Midbrain (tissue), 1 donor: ENCODE measurements around the gene TRPV2.
A peak's percentile ranks its signal among the peaks of the same experiment; 100 is the strongest.

Experiments
- DNase-seq: peaks from one replicate; lab custom pipeline; 2025; lab: John Stamatoyannopoulos, UW

The TRPV2 gene

DNA sequence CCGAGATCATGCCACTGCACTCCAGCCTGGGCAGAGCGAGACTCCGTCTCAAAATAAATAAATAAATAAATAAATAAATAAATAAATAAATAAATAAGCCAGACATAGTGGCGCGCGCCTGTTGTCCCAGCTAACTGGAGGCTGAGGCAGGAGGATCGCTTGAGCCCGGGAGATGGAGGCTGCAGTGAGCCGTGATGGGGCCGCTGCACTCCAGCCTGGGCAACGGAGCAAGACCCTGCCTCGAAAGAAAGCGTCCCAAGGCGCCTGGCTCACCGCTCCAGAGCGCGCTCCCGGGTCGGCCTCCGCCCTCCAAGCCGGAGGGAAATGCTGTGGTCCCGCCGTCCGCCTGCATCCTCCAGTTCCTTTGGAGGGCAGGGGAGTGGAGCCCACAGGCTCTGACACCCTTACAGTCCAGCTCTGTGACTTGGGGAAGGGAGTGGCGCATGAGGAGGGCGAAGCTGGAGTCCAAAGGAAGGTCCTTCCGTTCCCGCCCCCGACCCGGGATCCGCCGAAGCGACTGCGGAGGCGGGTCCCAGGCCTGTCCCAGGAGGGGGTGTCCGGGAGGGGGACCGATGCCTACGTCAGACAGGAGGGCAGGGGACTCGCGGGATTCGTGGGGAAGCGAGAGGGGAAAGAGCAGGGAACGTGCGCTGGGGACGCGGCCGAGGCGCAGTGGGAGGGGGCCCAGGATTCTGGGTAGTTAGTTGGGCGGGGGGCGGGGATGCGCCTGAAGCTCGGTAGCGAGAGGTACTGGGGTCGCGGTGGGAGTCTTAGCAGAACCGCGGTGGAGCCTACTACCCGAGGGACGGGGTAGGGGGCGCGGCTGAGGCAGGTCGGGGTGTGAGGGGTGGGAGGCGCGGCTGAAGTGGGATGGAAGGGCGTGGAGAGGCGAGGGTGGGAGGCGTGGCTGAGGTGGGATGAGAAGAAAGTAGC, 8.4 kb upstream of the TRPV2 start:
- DNase-seq = no peak

DNA sequence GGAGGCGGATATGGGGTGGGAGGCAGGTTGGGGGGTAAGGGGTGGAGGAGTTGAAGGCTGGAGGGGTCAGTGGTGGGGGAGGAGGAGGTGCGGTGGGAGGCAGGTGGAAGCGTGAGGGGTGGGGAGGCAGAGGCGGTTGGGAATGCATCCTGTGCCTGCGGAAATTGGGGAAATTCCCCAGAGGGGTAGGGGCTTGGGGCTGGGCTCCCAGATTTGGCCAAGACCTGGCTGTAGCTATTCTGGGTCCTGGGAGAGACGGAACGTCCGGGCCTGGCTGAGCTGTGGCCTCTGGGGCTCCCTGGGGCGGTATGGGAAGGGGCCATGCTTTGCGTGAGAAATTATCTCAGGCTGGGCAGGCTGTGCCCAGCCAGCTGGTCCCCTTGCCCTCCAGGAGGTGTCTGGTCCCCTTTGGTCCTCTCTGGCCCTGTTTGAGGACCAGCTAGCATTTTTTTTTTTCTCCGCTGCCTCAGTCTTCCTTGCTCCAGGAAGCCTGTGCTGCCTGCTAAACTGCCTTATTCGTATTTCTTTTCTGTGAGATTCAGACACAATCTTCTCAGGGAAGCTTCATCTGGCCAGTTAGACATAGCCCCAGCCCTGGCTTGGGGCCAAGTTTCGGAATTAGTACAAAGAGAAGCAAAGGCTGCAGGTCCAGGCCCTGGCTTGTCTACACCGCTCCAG, 7.3 kb upstream of the TRPV2 start:
- DNase-seq = peak; percentile 50

DNA sequence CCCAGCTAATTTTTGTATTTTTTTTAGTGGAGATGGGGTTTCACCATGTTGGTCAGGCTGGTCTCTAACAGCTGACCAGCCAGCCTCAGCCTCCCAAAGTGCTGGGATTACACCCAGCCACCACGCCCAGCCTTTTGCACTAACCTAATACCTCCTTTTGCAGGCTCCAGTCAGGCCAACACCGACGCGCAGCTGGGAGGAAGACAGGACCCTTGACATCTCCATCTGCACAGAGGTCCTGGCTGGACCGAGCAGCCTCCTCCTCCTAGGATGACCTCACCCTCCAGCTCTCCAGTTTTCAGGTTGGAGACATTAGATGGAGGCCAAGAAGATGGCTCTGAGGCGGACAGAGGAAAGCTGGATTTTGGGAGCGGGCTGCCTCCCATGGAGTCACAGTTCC, 2.0 kb downstream of the TRPV2 start:
- DNase-seq = no peak

DNA sequence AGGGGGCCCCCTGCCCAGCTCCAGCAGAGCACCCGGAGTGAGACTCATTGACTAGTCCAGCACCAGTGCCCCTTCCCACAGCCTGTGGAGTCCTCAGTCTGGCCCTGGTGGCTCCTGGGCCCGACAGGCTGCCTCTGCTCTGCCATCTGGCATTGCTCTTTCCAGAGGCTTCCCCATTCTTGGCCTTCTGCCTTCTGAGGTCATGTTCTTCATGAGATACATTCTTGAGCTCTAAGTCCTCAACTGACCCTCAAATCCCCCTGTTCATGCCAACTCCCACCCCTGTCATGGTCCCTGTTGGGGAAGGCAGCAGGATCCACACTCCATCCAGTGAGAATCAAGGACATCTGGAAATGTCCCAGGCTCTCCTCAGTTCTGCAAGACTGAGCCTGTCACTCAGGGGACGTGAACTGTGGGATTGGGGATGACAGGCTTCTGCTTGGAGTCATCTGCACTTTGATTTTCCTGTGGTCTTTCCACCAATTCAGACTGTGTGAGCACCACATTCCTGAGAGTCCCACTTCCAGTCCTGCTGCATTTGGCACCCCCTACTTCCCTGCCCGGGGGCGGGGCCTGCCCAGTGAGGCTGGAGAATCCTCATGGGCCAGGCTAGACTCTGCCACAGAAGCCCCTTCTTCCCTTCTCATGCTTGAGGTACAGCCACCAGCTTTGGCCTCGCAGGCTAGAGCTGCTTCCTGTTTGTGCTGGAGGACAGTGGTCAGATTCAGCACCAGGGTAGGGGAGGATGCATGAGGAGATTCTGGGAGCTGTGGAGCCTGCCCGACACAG, 2.7 kb downstream of the TRPV2 start:
- no peak for DNase-seq

- DNase-seq = no peak
Measured at GRCh38 chr17:16418685-16419068, 3.3 kb downstream of the TRPV2 start.

- DNase-seq = no peak
Measured at GRCh38 chr17:16419074-16419928, 3.9 kb downstream of the TRPV2 start.

GRCh38 chr17:16419929-16420271, 4.5 kb downstream of the TRPV2 start:
- no peak for DNase-seq

DNA sequence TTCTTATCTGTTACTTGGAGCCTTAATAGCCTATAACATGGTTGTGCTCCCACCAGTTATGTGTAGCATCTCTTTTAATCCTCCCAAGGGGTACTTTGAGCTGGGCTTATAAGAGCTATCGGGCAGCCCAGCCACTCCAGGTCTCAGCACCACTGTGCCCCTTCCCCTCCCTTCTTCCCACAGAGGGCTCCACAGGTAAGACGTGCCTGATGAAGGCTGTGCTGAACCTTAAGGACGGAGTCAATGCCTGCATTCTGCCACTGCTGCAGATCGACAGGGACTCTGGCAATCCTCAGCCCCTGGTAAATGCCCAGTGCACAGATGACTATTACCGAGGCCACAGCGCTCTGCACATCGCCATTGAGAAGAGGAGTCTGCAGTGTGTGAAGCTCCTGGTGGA, 7.0 kb downstream of the TRPV2 start:
- DNase-seq = no peak

DNA sequence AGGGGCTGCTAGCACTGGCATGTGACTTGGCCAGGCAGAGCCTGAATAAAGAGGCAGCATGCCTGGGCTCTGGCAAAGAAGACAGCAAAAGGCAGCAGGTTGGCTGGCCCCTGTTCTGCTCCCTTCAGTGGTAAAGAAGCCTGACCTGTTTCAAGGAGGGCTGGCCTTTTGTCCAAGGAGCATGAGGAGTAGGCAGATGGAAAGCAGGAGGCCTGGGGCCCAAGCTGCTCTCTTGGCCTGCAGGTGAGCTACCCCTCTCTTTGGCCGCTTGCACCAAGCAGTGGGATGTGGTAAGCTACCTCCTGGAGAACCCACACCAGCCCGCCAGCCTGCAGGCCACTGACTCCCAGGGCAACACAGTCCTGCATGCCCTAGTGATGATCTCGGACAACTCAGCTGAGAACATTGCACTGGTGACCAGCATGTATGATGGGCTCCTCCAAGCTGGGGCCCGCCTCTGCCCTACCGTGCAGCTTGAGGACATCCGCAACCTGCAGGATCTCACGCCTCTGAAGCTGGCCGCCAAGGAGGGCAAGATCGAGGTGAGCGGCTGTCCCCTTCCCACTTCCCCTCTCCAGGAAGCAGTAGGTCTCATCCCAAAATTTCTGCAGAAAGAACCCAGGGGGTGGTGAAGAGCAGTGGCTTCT, 8.0 kb downstream of the TRPV2 start:
- DNase-seq = no peak

DNA sequence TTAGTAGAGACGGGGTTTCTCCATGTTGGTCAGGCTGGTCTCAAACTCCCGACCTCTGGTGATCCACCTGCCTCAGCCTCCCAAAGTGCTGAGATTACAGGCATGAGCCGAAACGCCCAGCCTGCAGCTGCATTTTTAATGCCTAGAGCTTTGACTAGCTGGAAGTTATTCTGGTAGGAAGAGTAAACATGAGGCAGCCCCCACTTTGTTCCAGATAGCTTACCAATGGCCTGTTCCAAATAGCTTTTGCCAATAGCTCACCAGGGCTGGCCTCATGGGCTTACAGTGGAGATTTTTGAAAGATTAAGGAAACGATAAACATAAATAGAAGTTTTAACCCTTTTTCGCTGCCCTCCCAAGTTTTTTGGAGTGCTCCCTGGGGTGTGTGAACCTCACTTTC, 9.8 kb downstream of the TRPV2 start:
- DNase-seq = no peak

DNA sequence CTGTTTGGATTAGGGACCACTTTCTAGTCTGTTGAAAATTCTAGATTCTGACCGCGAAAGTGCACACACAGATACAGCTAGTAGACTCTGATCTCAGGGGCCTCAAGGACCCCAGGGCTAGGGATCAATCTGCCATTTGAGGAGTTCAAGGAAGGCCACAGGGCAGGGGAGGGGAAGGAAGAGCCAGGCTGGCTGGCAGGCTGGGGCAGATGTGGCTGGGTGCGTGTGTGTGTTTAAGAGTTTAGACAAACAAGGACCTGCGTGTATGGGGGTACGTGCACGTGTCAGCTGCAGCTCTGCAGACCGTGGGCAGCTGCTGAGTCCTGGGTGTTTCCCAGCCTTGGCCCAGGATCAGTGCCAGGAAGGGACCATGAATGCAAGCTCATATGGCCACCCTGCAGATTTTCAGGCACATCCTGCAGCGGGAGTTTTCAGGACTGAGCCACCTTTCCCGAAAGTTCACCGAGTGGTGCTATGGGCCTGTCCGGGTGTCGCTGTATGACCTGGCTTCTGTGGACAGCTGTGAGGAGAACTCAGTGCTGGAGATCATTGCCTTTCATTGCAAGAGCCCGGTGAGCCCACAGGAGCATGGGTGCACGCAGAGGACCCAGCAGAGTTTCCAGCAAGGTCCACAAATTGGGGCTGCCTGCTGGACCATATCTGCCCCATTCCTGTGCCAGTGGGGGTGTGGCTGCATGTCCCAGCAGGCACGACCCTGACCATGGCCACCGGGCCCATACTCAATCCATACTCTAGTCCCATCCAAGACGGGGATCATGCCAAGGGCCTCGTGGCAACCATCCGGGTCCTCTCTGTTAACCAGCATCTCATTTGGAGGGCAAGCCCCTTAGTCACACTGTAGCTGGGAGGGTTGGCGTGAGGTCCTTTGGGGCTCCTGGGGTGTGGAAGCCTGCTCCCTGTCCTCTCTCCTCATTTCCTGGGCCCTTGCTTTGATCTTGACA, 10.6 kb downstream of the TRPV2 start:
- no peak for DNase-seq

GRCh38 chr17:16427020-16427419, 11.6 kb downstream of the TRPV2 start:
- DNase-seq = no peak

DNA sequence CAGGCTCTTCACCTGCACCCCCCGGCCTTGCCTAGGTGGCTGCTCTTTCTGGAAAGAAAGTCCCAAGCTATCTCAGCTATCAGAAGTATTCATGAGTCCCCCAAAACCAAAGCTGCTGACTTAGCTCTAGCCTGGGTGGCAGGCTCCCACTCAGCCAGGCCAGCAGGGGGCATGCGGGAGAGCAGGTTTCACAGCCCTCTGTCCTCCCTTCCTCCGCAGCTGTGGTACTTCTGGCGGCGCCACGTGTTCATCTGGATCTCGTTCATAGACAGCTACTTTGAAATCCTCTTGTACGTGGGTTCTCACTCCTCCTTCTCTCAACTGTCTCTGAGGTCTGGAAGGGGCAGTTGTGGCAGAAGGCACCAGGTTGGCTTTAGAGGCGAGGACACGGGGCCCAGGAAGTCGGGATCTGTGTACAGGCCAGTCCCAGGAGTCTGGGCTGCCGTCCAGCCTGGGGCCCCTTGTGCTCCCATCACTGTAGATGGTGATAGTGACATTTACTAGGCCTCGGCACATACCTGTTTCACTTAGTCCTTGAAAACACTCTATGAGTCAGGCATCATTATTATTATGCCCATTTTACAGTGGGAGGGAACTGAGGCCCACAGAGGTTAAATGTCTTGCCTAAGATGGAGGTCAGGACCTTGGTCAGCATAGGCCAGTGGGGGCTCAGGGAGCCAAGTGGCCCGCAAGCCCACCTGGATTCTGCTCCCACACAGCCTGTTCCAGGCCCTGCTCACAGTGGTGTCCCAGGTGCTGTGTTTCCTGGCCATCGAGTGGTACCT, 12.9 kb downstream of the TRPV2 start:
- DNase-seq = peak; percentile 15

- DNase-seq = no peak
Measured at GRCh38 chr17:16429083-16429482, 13.7 kb downstream of the TRPV2 start.

DNA sequence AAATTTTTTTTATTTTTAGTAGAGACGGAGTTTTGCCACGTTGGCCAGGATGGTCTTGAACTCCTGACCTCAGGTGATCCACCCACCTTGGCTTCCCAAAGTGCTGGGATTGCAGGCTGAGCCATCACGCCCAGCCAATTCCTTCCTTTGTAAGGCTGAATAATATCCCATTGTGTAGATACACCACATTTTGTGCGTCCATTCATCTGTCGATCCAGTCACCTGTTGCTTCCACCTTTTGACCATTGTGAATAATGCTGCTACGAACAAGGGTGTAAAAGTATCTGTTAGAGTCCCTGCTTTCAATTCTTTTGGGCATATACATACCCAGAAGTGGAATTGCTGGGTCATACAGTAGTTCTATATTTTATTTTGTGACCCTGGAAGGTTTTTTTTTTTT, 15.3 kb downstream of the TRPV2 start:
- DNase-seq = no peak

- DNase-seq = no peak
Measured at GRCh38 chr17:16432017-16432416, 16.6 kb downstream of the TRPV2 start.

GRCh38 chr17:16433514-16433913, 18.1 kb downstream of the TRPV2 start:
- DNase-seq = no peak

GRCh38 chr17:16434662-16435061, 19.3 kb downstream of the TRPV2 start:
- no peak for DNase-seq
